ENCODE measurements around the gene NUDT6.
"Not testable (repeated sequence)": the region's sequence is repeated elsewhere in the genome, so short reads cannot be mapped to it uniquely, and the experiment has no call there.

Gene NUDT6

DNA sequence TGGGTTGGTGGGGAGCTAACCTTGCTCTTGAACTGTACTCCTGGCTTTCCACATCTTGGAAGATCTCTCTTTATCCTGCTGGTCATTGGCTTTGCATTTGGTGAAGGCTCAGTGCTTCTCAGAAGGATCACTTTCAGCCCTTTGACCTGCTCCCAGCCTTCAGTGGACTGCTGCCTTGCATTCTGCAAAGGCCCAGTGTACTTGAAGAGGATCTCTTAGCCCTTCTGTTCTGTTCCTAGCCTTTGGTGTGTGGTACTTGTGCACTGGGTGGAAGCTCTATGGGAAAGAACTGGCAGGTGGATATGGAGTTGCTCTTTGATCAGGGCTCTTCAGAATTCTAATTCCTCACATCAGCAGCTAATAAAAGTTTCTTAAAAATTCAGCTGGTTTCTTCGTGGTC lies 49.3 kb downstream of the NUDT6 start:
- in situ Hi-C loops (cut with HindIII; ENCODE audit: low sequenced_read_pairs) = no loop called here
- TF ChIP-seq, protein P1, sequence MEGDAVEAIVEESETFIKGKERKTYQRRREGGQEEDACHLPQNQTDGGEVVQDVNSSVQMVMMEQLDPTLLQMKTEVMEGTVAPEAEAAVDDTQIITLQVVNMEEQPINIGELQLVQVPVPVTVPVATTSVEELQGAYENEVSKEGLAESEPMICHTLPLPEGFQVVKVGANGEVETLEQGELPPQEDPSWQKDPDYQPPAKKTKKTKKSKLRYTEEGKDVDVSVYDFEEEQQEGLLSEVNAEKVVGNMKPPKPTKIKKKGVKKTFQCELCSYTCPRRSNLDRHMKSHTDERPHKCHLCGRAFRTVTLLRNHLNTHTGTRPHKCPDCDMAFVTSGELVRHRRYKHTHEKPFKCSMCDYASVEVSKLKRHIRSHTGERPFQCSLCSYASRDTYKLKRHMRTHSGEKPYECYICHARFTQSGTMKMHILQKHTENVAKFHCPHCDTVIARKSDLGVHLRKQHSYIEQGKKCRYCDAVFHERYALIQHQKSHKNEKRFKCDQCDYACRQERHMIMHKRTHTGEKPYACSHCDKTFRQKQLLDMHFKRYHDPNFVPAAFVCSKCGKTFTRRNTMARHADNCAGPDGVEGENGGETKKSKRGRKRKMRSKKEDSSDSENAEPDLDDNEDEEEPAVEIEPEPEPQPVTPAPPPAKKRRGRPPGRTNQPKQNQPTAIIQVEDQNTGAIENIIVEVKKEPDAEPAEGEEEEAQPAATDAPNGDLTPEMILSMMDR (IDR thresholded peaks at IDR 0.05; ENCODE audit: low read depth, low read length) = no peak
- no peak for DNase-seq (ENCODE audit: low read depth, low spot score)
- H3K4me3 ChIP-seq (ENCODE audit: low read depth, low read length) = no peak overlapping the region

DNA sequence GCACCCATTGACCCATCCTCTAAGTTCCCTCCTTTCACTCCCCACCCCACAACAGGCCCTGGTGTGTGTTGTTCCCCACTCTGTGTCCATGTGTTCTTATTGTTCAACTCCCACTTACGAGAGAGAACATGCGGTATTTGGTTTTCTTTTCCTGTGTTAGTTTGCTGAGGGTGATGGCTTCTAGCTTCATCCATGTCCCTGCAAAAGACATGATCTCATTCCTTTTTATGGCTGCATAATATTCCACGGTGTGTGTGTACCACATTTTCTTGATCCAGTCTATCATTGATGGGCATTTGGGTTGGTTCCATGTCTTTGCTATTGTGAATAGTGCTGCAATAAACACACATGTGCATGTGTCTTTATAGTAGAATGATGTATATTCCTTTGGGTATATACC lies 54.2 kb downstream of the NUDT6 start:
- DNase-seq (ENCODE audit: low read depth, low spot score); H3K4me3 ChIP-seq (ENCODE audit: low read depth, low read length); in situ Hi-C loops (cut with HindIII; ENCODE audit: low sequenced_read_pairs): not testable (repeated sequence)

DNA sequence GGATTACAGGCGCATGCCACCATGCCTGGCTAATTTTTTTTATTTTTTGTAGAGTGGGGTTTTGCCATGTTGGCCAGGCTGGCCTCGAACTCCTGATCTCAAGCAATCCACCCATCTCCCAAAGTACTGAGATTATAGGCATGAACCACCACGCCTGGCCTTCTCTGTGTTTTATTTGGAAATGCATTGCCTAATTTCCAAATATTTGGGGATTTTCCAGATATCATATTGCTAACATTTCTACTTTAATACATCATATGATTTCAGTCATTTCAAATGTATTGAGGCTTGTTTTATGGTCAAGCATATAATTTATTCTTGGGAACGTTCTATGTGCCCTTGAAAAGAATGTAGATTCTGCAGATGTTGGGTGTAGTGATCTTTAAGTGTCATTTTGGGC lies 57.0 kb downstream of the NUDT6 start:
- TF ChIP-seq, protein P1 (IDR thresholded peaks at IDR 0.05; ENCODE audit: low read depth, low read length) = no peak
- no peak for DNase-seq (ENCODE audit: low read depth, low spot score)
- in situ Hi-C loops (cut with HindIII; ENCODE audit: low sequenced_read_pairs) = no loop called here
- no peak overlapping the region for H3K4me3 ChIP-seq (ENCODE audit: low read depth, low read length)

DNA sequence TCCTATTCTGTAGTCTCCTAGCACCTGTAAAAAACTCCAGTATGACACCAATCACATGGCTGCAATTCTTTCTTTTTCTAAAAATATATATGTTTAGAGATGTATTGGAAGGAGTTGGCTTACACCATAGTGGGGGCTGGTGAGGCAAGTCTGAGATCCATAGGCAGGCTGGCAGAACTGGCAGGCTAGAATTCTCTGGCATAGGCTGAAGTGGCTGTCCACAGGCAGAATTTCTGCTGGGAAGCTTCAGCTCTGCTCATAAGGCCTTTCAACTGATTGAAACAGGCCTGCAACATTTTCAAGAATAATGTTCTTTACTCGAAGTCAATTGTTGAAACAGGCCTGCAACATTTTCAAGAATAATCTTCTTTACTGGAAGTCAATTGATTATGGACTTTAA lies 58.8 kb downstream of the NUDT6 start:
- DNase-seq (ENCODE audit: low read depth, low spot score) = no peak
- in situ Hi-C loops (cut with HindIII; ENCODE audit: low sequenced_read_pairs) = no loop called here
- no peak overlapping the region for H3K4me3 ChIP-seq (ENCODE audit: low read depth, low read length)
- TF ChIP-seq, protein P1 (IDR thresholded peaks at IDR 0.05; ENCODE audit: low read depth, low read length) = no peak

DNA sequence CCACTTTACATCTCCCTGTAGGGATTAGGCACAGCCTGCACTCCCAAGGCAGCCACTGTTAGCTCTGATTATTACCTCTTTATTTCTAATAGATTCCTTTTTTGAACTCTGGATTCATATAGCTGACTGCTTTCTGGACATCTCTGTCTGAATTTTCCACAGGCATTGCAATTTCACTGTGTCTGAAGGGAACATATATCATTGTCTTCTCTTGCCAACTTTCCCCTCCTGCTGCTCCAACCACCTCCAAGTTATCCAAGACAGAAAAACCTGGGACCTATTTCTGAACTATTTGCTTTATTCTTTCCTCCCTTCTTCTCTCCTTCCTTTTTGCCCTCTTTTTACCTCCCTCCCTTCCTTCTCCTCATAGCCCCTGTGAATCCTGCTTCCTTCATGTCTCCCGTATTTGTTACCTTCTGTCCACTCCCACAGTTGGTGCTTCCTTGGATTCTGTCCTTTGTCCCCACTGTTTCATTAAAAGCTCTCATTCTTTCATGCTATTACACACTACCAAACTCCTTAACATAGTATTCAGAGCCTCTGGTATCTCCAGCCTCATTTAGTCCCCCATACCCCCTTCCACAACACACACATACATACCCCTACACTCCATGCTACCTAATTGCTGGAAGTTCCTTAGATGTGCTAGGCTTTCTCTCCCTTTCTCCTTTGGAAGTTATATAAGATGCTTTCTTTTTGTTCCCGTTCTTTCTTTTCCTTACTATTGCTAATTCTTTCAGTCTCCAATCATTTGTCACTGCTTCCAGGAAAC lies 61.0 kb downstream of the NUDT6 start:
- DNase-seq (ENCODE audit: low read depth, low spot score) = no peak
- in situ Hi-C loops (cut with HindIII; ENCODE audit: low sequenced_read_pairs) = no loop called here
- H3K4me3 ChIP-seq (ENCODE audit: low read depth, low read length) = no peak overlapping the region
- TF ChIP-seq, protein P1 (IDR thresholded peaks at IDR 0.05; ENCODE audit: low read depth, low read length) = no peak

DNA sequence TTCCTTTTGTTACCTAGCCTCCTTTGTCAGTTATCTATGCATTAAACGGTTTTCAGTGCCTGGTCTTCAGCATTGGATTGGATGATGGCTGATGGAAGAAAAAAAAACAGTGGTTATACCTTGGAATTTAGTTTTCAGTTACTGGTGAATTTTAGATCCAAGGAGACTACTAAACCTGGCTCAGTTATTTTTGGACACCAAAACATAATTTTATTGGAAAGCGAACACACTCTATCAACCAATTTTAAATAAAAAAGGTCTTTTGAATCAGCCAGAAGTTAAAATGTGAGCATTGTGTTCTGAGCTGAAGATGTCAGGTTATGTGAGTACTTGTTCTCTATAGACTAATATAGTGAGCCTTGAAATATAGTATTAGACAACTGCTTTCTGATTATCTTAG lies 63.7 kb downstream of the NUDT6 start:
- H3K4me3 ChIP-seq (ENCODE audit: low read depth, low read length) = no peak overlapping the region
- in situ Hi-C loops (cut with HindIII; ENCODE audit: low sequenced_read_pairs) = no loop called here
- no peak for DNase-seq (ENCODE audit: low read depth, low spot score)
- TF ChIP-seq, protein P1 (IDR thresholded peaks at IDR 0.05; ENCODE audit: low read depth, low read length) = no peak

DNA sequence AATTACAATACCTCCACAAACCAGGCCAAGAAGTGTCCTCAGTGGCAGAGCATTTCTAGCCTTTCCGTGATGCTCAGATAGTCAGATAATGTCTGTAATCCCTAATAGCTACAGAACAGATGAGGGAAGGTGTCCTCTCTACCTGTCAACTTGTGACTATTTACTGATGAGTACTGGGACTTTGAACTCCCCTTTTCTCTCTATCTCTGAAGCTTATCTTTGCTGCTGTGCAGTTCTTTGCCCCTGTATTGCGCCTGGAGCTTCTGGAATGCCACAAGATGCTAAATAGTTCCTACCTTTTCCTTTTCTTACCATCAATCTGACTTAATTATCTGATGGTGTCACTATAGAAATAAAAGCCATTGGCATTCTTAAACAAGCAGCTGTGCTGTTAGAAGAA lies 65.2 kb downstream of the NUDT6 start:
- in situ Hi-C loops (cut with HindIII; ENCODE audit: low sequenced_read_pairs) = no loop called here
- TF ChIP-seq, protein P1 (IDR thresholded peaks at IDR 0.05; ENCODE audit: low read depth, low read length) = no peak
- H3K4me3 ChIP-seq (ENCODE audit: low read depth, low read length) = no peak overlapping the region
- DNase-seq (ENCODE audit: low read depth, low spot score) = no peak
